Adrenal gland (tissue), 5 donors: ENCODE measurements around the gene MOV10.

Source experiments
- CTCF ChIP-seq, 6 experiments: fragments of 450-650 bp in 4 of 6; fragments of 200-600 bp in 2 of 6; sonication (generic) in 1 of 6; IDR thresholded peaks; 1 replicate in 5 of 6; 2 replicates in 1 of 6; pipeline versions ENCODE4 v1.5.1 to v1.8.0; 2016 to 2021; ENCODE audit warnings: antibody characterized with exemption in 6 of 6, mild to moderate bottlenecking in 2 of 6, moderate library complexity in 1 of 6
- POLR2A ChIP-seq, 2 donors: fragments of 450-650 bp; IDR thresholded peaks; one replicate each; pipeline ENCODE4 v1.6.1; 2017; ENCODE audit warnings: antibody characterized with exemption in 2 of 2, mild to moderate bottlenecking in 2 of 2, moderate library complexity in 1 of 2
- donor health status: DM: no; HTN: no; CAD: no.

GRCh38 chr1:112634367-112634766, 40.1 kb upstream of the MOV10 start:
- no peak for TF ChIP-seq POLR2A (IDR thresholded peaks at IDR 0.05)
- TF ChIP-seq CTCF (IDR thresholded peaks at IDR 0.05), result no peak
